Neural progenitor cell (in vitro differentiated cells): ENCODE results near the gene LRIT1.

Experiments
- EZH2phosphoT487 ChIP-seq: fragments of 200-600 bp; sonication (generic); IDR thresholded peaks from 2 replicates; pipeline ENCODE4 v1.6.1; 2017; ENCODE audit warnings: antibody characterized with exemption
- TF ChIP-seq, protein P1 (sequence below): fragments of 200-600 bp; sonication (generic); IDR thresholded peaks from 2 replicates; pipeline ENCODE4 v1.5.1; 2017; ENCODE audit warnings: antibody characterized with exemption, mild to moderate bottlenecking

DNA sequence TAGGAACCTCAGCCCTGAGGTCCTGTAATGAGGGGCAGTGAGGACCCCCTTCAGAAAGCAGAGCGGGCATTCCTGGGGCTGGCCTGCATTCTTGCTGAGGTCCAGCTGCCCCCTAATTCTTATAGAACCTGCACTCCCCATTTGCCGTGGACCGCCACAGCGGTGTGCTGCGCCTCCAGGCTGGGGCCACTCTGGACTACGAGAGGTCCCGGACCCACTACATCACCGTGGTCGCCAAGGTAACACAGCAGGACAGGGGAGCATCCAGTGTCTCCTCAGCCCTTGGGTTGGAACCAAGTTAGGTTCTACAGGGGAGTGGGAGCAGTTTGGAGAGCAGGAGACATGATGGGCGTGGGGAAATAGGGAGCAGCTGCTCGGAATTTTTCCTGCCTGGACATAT lies 39.7 kb downstream of the LRIT1 start:
- TF ChIP-seq, protein P1, sequence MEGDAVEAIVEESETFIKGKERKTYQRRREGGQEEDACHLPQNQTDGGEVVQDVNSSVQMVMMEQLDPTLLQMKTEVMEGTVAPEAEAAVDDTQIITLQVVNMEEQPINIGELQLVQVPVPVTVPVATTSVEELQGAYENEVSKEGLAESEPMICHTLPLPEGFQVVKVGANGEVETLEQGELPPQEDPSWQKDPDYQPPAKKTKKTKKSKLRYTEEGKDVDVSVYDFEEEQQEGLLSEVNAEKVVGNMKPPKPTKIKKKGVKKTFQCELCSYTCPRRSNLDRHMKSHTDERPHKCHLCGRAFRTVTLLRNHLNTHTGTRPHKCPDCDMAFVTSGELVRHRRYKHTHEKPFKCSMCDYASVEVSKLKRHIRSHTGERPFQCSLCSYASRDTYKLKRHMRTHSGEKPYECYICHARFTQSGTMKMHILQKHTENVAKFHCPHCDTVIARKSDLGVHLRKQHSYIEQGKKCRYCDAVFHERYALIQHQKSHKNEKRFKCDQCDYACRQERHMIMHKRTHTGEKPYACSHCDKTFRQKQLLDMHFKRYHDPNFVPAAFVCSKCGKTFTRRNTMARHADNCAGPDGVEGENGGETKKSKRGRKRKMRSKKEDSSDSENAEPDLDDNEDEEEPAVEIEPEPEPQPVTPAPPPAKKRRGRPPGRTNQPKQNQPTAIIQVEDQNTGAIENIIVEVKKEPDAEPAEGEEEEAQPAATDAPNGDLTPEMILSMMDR = no peak
- no peak for TF ChIP-seq EZH2phosphoT487
